ENCODE results near the gene CPA2. TPM values are rescaled to one million over a fixed set of nuclear protein-coding genes. Genes with fewer than 3 reads are reported as not detected.

CPA2 gene
- total and polyA plus RNA-seq, 8 donors = 4.1 to 65.8 (median 58.3) TPM; not detected in 1

- DNase-seq = peak in 1 of 2 donors; percentile 46
- Histone ChIP-seq H3K27me3 (no peaks in the 10 kb centered on the region), H3K9me3 (no peaks in the 10 kb centered on the region), H3K36me3 (no peaks in the 10 kb centered on the region), H3K4me1 (no peaks in the 10 kb centered on the region), H3K4me3 (no peak overlapping the region), H3K27ac (no peak overlapping the region)
- intact Hi-C loops (cut with DNase I; ENCODE audit: low total_unique reads) = no loop called here
- TF ChIP-seq POLR2AphosphoS5 (IDR thresholded peaks at IDR 0.05) = no peak
- no peak for TF ChIP-seq CTCF (IDR thresholded peaks at IDR 0.05)
- TF ChIP-seq EP300 (IDR thresholded peaks at IDR 0.05) = no peak
- TF ChIP-seq POLR2A (IDR thresholded peaks at IDR 0.05) = no peak
- WGBS, 5 donors = 74 to 82% (median 76%) methylated on average over 8 of the region's 8 CpGs
These were observed 34.9 kb downstream of the CPA2 start for GRCh38 chr7:130301501-130302020.

- no peak overlapping the region for H3K27ac ChIP-seq
- no peak for DNase-seq
- no peak for TF ChIP-seq EP300 (IDR thresholded peaks at IDR 0.05)
- TF ChIP-seq POLR2A (IDR thresholded peaks at IDR 0.05) = no peak
- no peak for TF ChIP-seq CTCF (IDR thresholded peaks at IDR 0.05)
- TF ChIP-seq POLR2AphosphoS5 (IDR thresholded peaks at IDR 0.05) = no peak
- no peaks in the 10 kb centered on the region for H3K36me3 ChIP-seq
- no peaks in the 10 kb centered on the region for H3K27me3 ChIP-seq
- no peaks in the 10 kb centered on the region for H3K9me3 ChIP-seq
- no peak overlapping the region for H3K4me3 ChIP-seq
- H3K4me1 ChIP-seq = no peaks in the 10 kb centered on the region
- intact Hi-C loops (cut with DNase I; ENCODE audit: low total_unique reads) = no loop called here
These were observed 36.0 kb downstream of the CPA2 start for GRCh38 chr7:130302649-130303048.

- H3K36me3 ChIP-seq = no peaks in the 10 kb centered on the region
- DNase-seq = no peak
- H3K27me3 ChIP-seq = no peaks in the 10 kb centered on the region
- WGBS, 5 donors = 23 to 34% (median 27%) methylated on average over 2 of the region's 2 CpGs
- TF ChIP-seq EP300 (IDR thresholded peaks at IDR 0.05) (no peak), POLR2AphosphoS5 (IDR thresholded peaks at IDR 0.05) (no peak), CTCF (IDR thresholded peaks at IDR 0.05) (no peak), POLR2A (IDR thresholded peaks at IDR 0.05) (no peak)
- H3K27ac ChIP-seq = no peak overlapping the region
- intact Hi-C loops (cut with DNase I; ENCODE audit: low total_unique reads) = no loop called here
- H3K4me3 ChIP-seq = no peak overlapping the region
- no peaks in the 10 kb centered on the region for H3K4me1 ChIP-seq
- H3K9me3 ChIP-seq = no peaks in the 10 kb centered on the region
These were observed 36.5 kb downstream of the CPA2 start for GRCh38 chr7:130303127-130303526.

GRCh38 chr7:130303551-130303950 lies 36.9 kb downstream of the CPA2 start:
- Histone ChIP-seq H3K27ac (no peak overlapping the region), H3K36me3 (no peaks in the 10 kb centered on the region), H3K4me1 (no peaks in the 10 kb centered on the region), H3K27me3 (no peaks in the 10 kb centered on the region), H3K9me3 (no peaks in the 10 kb centered on the region), H3K4me3 (no peak overlapping the region)
- WGBS, 5 donors = 51 to 66% (median 62%) methylated on average over 5 of the region's 5 CpGs
- DNase-seq = no peak
- no peak for TF ChIP-seq EP300 (IDR thresholded peaks at IDR 0.05)
- no peak for TF ChIP-seq POLR2A (IDR thresholded peaks at IDR 0.05)
- no peak for TF ChIP-seq CTCF (IDR thresholded peaks at IDR 0.05)
- TF ChIP-seq POLR2AphosphoS5 (IDR thresholded peaks at IDR 0.05) = no peak
- intact Hi-C loops (cut with DNase I; ENCODE audit: low total_unique reads) = no loop called here
